Measurements from ENCODE around the gene PRPF8.
"Not testable (repeated sequence)": the region's sequence is repeated elsewhere in the genome, so short reads cannot be mapped to it uniquely, and the experiment has no call there.

Gene PRPF8

GRCh38 chr17:1688405-1688804 lies 3.7 kb upstream of the PRPF8 start:
- DNase-seq = not testable (repeated sequence)

GRCh38 chr17:1686086-1686485 lies 1.4 kb upstream of the PRPF8 start:
- no peak for DNase-seq

- no peak for DNase-seq
Observed at GRCh38 chr17:1683459-1683858, 1.2 kb downstream of the PRPF8 start.

- no peak for DNase-seq
Observed at GRCh38 chr17:1676401-1676800, 8.3 kb downstream of the PRPF8 start.

- no peak for DNase-seq
Observed at GRCh38 chr17:1673041-1673785, 11.5 kb downstream of the PRPF8 start.

- DNase-seq = not testable (repeated sequence)
Observed at GRCh38 chr17:1663934-1664333, 20.7 kb downstream of the PRPF8 start.

- no peak for DNase-seq
Observed at GRCh38 chr17:1661045-1661444, 23.6 kb downstream of the PRPF8 start.

- DNase-seq = no peak
Observed at GRCh38 chr17:1658100-1658499, 26.6 kb downstream of the PRPF8 start.

GRCh38 chr17:1653735-1654134 lies 30.9 kb downstream of the PRPF8 start:
- DNase-seq = no peak

GRCh38 chr17:1652794-1653193 lies 31.9 kb downstream of the PRPF8 start:
- DNase-seq = not testable (repeated sequence)

- no peak for DNase-seq
Observed at GRCh38 chr17:1651559-1651844, 33.2 kb downstream of the PRPF8 start.

GRCh38 chr17:1650731-1651558 lies 33.7 kb downstream of the PRPF8 start:
- no peak for DNase-seq

- no peak for DNase-seq
Observed at GRCh38 chr17:1649844-1650501, 34.7 kb downstream of the PRPF8 start, which contains the start of gene RILP. TSS of gene RILP (minus strand) at chr17:1649866. CDS start at chr17:1649804, 62 bp downstream.

GRCh38 chr17:1648963-1649843 lies 35.5 kb downstream of the PRPF8 start:
- DNase-seq = peak; percentile 90

- DNase-seq = no peak
Observed at GRCh38 chr17:1648173-1648962, 36.3 kb downstream of the PRPF8 start.

GRCh38 chr17:1647802-1648171 lies 36.9 kb downstream of the PRPF8 start:
- DNase-seq = no peak

GRCh38 chr17:1646199-1646875 lies 38.3 kb downstream of the PRPF8 start:
- DNase-seq = no peak

GRCh38 chr17:1645207-1646171 lies 39.2 kb downstream of the PRPF8 start, which contains the start of gene SCARF1:
TSS of gene SCARF1 (minus strand) at chr17:1645732. CDS start at chr17:1645697, 35 bp downstream.
- DNase-seq = no peak

GRCh38 chr17:1644493-1645206 lies 40.0 kb downstream of the PRPF8 start:
- no peak for DNase-seq
